ENCODE results near the gene TADA2B. TPM values are rescaled to one million over a fixed set of nuclear protein-coding genes. Genes with fewer than 3 reads are reported as not detected.

The TADA2B gene
- total and polyA plus RNA-seq, 10 of the 15 experiments (the other 5 are each of a cell fraction or from before 2014, with no cell fraction given), result 0.66 to 12.0 (median 5.6) TPM

DNA sequence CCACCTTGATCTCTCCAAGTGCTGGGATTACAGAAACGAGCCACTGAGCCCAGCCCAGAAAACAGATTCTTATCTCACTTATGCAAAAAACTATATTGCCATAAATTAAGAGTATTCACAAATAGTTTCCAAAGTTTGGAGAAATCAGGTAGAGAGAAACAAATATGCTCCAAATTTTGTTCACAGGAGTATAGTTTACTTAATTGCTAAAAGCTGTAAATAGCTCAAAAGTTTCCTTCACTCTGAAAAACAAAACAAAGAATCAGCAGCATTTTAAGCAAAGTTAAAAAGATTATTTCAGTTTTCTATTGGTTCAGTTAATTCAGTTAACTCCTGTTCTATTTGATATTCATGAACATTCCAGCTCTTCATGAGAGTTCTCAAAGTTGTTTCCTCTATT is 43.2 kb downstream of the TADA2B start:
- intact Hi-C loops (cut with micrococcal nuclease; ENCODE audit: unreplicated experiment), result no loop called here
- no peaks in the 10 kb centered on the region; the same call in 1 of the 2 replicates for H4K20me1 ChIP-seq (ENCODE audit: control insufficient read depth, insufficient read depth)
- peaks cover 0 to 4% of the 10 kb centered on the region in 2 experiments; a peak in 2 of 4 replicates for H3K27me3 ChIP-seq (replicated peaks in 1 of 2; ENCODE audit: control insufficient read depth in 2 of 2, insufficient read depth in 2 of 2, low read length in 1 of 2)
- BruUV-seq (replicated peaks), result no TSS peak
- CTCF ChIA-PET, result interaction anchor here (0.9 kb wide), 2 partner anchors 248 to 318 kb away, joined by 3 to 4 read pairs; no protein-coding TSS in a partner anchor
- H3K4me1 ChIP-seq (ENCODE audit: control insufficient read depth, insufficient read depth, low read length), result no peaks in the 10 kb centered on the region
- H3K79me2 ChIP-seq (ENCODE audit: control insufficient read depth, insufficient read depth, low read length), result no peaks in the 10 kb centered on the region
- no peak overlapping the region for H3K27ac ChIP-seq (ENCODE audit: control insufficient read depth, insufficient read depth)
- no peak overlapping the region for H3K4me2 ChIP-seq (ENCODE audit: control insufficient read depth, insufficient read depth)
- H3K9me3 ChIP-seq (replicated peaks; ENCODE audit: control insufficient read depth, insufficient read depth, low read length), result no peaks in the 10 kb centered on the region
- RAD21 ChIA-PET (ENCODE audit: unreplicated experiment), result no interaction called here
- no peak for TF ChIP-seq SMC3 (IDR thresholded peaks at IDR 0.05; ENCODE audit: borderline replicate concordance, low read length)
- TF ChIP-seq, protein P1, sequence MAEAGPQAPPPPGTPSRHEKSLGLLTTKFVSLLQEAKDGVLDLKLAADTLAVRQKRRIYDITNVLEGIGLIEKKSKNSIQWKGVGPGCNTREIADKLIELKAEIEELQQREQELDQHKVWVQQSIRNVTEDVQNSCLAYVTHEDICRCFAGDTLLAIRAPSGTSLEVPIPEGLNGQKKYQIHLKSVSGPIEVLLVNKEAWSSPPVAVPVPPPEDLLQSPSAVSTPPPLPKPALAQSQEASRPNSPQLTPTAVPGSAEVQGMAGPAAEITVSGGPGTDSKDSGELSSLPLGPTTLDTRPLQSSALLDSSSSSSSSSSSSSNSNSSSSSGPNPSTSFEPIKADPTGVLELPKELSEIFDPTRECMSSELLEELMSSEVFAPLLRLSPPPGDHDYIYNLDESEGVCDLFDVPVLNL (IDR thresholded peaks at IDR 0.05; ENCODE audit: low read depth, low read length), result no peak
- TF ChIP-seq MEF2B (IDR thresholded peaks at IDR 0.05; ENCODE audit: partially characterized antibody, poor library complexity, severe bottlenecking), result no peak
- no peak for TF ChIP-seq BRCA1 (IDR thresholded peaks at IDR 0.05; ENCODE audit: low read depth, low read length)
- TF ChIP-seq POLR2AphosphoS5 (IDR thresholded peaks at IDR 0.05; ENCODE audit: low read length), result no peak
- no peak for TF ChIP-seq NBN (IDR thresholded peaks at IDR 0.05)
- no peak for TF ChIP-seq MLLT1 (IDR thresholded peaks at IDR 0.05)
- no peak for TF ChIP-seq RCOR1 (conservative IDR thresholded peaks at IDR 0.05; ENCODE audit: low read depth, low read length)
- no peak for TF ChIP-seq GATAD2B (conservative IDR thresholded peaks at IDR 0.05; ENCODE audit: low read depth)
- TF ChIP-seq ZZZ3 (IDR thresholded peaks at IDR 0.05; ENCODE audit: control insufficient read depth, insufficient read length, low read depth), result no peak
- TF ChIP-seq ZNF24 (IDR thresholded peaks at IDR 0.05), result no peak
- no peak for TF ChIP-seq NKRF (conservative IDR thresholded peaks at IDR 0.05)
- TF ChIP-seq PBX3 (IDR thresholded peaks at IDR 0.05; ENCODE audit: insufficient replicate concordance, low read depth, low read length), result no peak
- no peak for TF ChIP-seq NFYB (IDR thresholded peaks at IDR 0.05; ENCODE audit: insufficient read depth, low read depth, low read length)
- TF ChIP-seq MTA2 (IDR thresholded peaks at IDR 0.05; ENCODE audit: low read depth), result no peak
- TF ChIP-seq, protein P2, sequence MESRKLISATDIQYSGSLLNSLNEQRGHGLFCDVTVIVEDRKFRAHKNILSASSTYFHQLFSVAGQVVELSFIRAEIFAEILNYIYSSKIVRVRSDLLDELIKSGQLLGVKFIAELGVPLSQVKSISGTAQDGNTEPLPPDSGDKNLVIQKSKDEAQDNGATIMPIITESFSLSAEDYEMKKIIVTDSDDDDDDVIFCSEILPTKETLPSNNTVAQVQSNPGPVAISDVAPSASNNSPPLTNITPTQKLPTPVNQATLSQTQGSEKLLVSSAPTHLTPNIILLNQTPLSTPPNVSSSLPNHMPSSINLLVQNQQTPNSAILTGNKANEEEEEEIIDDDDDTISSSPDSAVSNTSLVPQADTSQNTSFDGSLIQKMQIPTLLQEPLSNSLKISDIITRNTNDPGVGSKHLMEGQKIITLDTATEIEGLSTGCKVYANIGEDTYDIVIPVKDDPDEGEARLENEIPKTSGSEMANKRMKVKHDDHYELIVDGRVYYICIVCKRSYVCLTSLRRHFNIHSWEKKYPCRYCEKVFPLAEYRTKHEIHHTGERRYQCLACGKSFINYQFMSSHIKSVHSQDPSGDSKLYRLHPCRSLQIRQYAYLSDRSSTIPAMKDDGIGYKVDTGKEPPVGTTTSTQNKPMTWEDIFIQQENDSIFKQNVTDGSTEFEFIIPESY (IDR thresholded peaks at IDR 0.05), result no peak
- H3K9ac ChIP-seq (ENCODE audit: control insufficient read depth, insufficient read depth, low read length), result no peak overlapping the region
- ATAC-seq (no peak), FAIRE-seq (no peak), DNase-seq (ENCODE audit: low read depth, low spot score) (no peak)
- SMC1A ChIA-PET (ENCODE audit: uncharacterized antibody, unreplicated experiment), result interaction anchor here (1.3 kb wide), 1 partner anchor 17 kb away, joined by 3 read pairs; no protein-coding TSS in a partner anchor
- POLR2A ChIA-PET, result no interaction called here
- in situ Hi-C loops (cut with MboI), result no loop called here
- no peaks in the 10 kb centered on the region for H3K36me3 ChIP-seq (ENCODE audit: control insufficient read depth in 2 of 2, insufficient read depth in 2 of 2, low read length in 1 of 2)
- WGBS (ENCODE audit: insufficient coverage, insufficient replicate concordance, low lambda C conversion rate, missing lambda C conversion rate), result 0% methylated on average over 1 of the region's 1 CpG
- no peak overlapping the region for H2AFZ ChIP-seq (ENCODE audit: control insufficient read depth, low read depth, low read length)
- no peak overlapping the region for H3K4me3 ChIP-seq

Measured in GM12878 (cell line).